HG03039 (cell line): ENCODE data around the gene NEMP1.
"Not testable (repeated sequence)": the region's sequence is repeated elsewhere in the genome, so short reads cannot be mapped to it uniquely, and the experiment has no call there.

Experiments
- ATAC-seq: cut with Tn5 transposase; IDR thresholded peaks from one replicate; pipeline ENCODE4 v1.9.1; 2021; ENCODE audit warnings: mild to moderate bottlenecking, moderate library complexity; ENCODE audit not compliant: unreplicated experiment

Gene NEMP1

GRCh38 chr12:57031138-57031725, 47.4 kb downstream of the NEMP1 start:
- no peak for ATAC-seq

GRCh38 chr12:57029457-57029856, 49.1 kb downstream of the NEMP1 start:
- ATAC-seq: no peak

GRCh38 chr12:57027805-57028153, 50.8 kb downstream of the NEMP1 start:
- ATAC-seq: no peak

- ATAC-seq: no peak
Observed at GRCh38 chr12:57027011-57027804, 51.4 kb downstream of the NEMP1 start.

DNA sequence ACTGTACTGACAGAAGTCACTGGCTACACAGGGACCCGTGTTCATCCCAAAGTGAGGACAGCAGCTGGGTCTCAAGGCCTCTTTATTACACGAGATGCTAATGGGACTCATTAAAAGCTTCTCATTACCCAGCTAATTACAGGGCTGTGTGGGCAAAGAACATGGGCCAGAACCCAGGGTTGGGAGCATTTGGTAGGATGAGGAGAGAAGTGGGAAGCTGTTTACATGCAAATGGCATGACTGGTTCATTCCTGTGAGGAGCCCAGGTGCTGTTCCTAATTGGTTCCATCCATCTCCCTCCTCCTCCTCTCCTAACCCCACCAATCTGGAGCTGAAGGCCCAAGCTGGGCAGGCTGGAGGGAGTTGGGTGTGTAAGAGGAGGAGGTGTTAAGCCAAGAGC, 53.4 kb downstream of the NEMP1 start:
- no peak for ATAC-seq

DNA sequence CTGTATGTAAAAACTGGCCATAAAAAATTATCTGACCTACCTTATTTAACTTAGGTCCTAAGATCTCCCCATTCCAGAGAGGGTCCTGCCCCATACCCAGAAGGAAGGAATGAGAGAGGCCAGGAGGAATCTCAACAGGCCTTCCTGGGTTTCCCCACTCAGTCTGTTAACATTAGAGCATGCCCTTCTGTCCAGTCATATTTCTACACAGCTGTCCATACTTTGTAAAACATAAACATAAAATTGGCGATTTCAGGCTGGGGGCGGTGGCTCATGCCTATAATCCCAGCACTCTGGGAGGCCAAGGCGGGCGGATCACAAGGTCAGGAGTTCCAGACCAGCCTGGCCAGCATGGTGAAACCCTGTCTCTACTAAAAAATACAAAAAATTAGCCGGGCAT, 56.3 kb downstream of the NEMP1 start:
- not testable (repeated sequence) for ATAC-seq

- no peak for ATAC-seq
Observed at GRCh38 chr12:57019983-57020719, 58.4 kb downstream of the NEMP1 start.

DNA sequence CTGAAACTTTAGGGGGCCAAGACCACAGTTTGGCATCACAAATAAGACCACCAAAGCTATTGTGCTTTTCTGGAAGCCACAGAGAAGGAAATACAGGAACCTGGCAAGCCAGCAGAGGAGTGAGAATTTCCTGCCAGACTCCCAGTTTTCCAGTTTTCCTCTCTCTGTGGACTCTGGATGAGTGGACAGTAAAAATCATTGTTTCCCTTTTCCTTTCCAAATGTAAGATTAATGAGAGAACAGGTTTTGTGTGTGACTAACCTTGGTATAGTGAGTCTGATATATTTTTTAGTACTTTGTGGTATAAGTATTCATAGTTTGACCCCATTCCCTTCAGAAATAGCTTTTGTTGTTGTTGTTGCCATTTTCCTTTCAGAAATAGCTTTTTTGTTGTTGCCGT, 59.7 kb downstream of the NEMP1 start:
- ATAC-seq: no peak

- ATAC-seq: not testable (repeated sequence)
Observed at GRCh38 chr12:57018353-57018752, 60.2 kb downstream of the NEMP1 start.

- ATAC-seq: no peak
Observed at GRCh38 chr12:57016348-57016747, 62.2 kb downstream of the NEMP1 start, which contains the start of gene TAC3. TAC3 (minus strand) TSS chr12:57016529; CDS start chr12:57015797, 732 bp downstream.

DNA sequence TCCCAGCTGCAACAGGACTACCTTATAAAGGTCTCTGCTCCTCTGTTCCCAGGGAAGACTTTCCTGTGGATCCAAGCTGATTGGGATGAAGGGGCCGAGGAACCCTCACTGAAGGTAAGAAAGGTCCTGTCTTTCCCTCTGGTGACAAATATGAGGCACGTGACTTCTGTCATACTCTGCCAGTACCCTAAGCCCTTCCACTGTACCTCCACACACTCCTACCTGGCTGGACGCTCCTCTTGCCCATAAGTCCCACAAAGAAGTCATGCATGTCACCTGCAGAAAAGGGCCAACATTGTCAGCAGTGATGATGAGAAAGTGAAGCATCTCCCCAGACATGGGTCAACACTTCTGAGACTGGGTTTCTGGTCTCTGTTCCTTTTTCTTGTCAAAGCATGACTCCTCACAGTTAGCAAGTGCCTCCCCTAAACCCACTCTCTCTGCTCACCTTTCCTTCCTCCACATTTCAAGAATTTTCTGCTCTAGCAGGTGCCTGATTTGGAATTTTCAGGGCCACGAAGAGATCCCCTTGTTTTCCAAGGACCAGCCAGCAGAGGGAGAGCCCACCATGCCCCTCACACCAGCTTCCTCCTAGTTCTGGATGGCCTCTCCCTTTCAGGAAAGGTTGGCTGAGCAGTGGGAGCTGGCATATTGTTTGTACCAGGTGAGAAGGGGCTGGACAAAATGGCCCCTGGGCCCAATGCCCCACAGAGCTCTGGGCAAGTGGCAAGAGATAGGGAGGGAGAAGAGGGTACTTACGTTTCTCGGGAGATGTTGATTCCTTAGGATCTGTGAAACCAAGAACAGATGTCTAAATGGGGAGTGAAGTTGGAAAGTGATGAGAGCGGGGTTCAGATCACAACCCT, 65.8 kb downstream of the NEMP1 start:
- ATAC-seq: peak; percentile 63

GRCh38 chr12:57011438-57012424, 66.9 kb downstream of the NEMP1 start:
- ATAC-seq: no peak

GRCh38 chr12:57010627-57011247, 67.9 kb downstream of the NEMP1 start:
- ATAC-seq: no peak

DNA sequence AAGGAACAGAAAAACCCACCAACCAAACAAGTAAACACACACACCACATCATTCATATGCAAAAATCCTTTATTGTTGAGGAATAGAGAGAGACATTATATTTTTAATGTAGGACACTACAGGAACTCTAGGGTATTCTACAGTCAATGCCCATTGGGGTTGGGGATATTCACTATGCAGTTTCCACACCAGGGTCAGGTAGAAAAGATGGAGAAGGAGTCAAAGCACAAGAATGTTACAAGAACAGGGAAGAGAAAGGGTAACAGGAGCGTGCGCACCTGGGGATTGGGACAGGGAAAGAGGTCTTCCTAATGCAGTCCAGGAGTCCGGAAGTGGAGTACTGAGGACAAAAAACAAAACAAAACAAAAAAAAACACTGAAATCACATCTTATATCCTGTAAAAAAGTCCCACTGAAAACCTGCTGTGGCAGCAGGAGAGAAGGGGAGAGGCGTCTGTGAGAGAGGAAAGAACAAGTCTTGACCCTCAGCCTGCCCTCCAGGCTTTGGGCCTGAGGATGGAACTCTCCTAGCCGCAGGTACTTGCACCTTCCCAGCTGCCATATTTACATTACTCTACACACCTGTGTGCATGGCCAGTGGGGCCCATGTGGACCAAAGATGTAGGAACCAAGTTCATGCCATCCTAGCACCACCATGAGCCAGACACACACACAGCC, 68.5 kb downstream of the NEMP1 start:
- ATAC-seq: no peak

- no peak for ATAC-seq
Observed at GRCh38 chr12:57008178-57008577, 70.4 kb downstream of the NEMP1 start.

GRCh38 chr12:57006809-57007475, 71.6 kb downstream of the NEMP1 start:
- ATAC-seq: no peak

DNA sequence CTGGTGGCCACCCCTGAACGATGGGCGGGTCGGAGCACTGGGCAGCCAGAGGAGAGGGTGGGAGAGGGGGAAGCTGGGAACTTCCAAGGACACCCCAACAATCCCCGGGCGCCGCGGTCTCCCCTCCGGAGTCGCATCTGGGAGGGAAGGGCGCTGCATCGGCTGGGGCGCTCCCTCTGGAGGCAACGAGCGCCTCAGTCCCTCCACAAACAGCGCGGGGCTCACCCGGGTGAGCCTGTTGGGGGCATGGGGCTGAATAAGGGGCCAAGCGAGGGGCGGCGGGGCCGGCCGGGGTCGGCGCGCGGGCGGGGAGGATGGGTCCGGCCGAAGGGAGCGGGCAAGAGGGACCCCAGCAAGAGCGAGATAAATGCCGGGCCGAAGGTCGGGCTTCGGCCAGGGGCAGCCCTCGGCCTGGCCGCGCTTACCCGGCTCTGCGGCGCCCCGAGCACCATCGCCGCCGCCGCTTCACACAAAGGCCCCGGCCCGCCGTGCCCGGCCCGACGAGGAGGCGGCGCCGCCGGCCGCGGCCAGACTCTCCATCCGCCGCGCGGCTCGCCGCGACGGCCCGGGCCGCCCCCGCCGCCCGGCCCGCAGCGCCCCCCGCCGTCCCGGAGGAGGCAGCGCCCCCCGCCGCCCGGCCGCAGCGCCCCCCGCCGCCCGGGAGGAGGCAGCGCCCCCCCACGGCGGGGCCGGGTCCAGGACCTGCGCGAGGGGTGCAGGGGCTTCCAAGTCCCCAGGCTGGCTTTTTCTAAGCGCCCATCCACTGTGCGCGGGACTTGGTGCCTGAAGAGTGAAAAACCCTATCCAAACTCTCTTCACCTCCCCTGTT, 72.4 kb downstream of the NEMP1 start, which contains the start of gene ZBTB39:
TSS of gene ZBTB39 (minus strand) at position 567 of the 829 bp plus-strand sequence. CDS start 1,629 bp downstream, outside the sequence.
- peak; percentile 49 for ATAC-seq
